SK-N-SH treated with all-trans-retinoic acid at 6 μM for 48 hours (cell line): ENCODE measurements around the gene HOXD3.

Experiments used
- ISL1 ChIP-seq: fragments of 250-450 bp; sonication (Bioruptor Pico); IDR thresholded peaks from 2 replicates; pipeline ENCODE4 v2.1.2; 2022; ENCODE audit warnings: mild to moderate bottlenecking, moderate library complexity
- TOX ChIP-seq: fragments of 250-450 bp; sonication (Bioruptor Pico); IDR thresholded peaks from 2 replicates; pipeline ENCODE4 v1.8.0; 2021; ENCODE audit warnings: mild to moderate bottlenecking, moderate library complexity, borderline replicate concordance
- ZNF565 ChIP-seq: fragments of 450-650 bp; formaldehyde crosslinking; conservative IDR thresholded peaks from 2 replicates; pipeline ENCODE4 v1.5.0; 2020; ENCODE audit warnings: low read depth, mild to moderate bottlenecking, moderate library complexity
- ZNF70 ChIP-seq: fragments of 450-650 bp; formaldehyde crosslinking; IDR thresholded peaks from 2 replicates; pipeline ENCODE4 v1.5.0; 2020; ENCODE audit warnings: mild to moderate bottlenecking, moderate library complexity
- TF ChIP-seq, protein P1 (sequence below): fragments of 250-450 bp; sonication (Bioruptor Pico); IDR thresholded peaks from 2 replicates; pipeline ENCODE4 v1.8.0; 2020; ENCODE audit warnings: mild to moderate bottlenecking, moderate library complexity, borderline replicate concordance
- TF ChIP-seq, protein P2 (sequence below): fragments of 250-450 bp; sonication (Bioruptor Pico); IDR thresholded peaks from 2 replicates; pipeline ENCODE4 v1.5.1; 2020; ENCODE audit warnings: low read depth, mild to moderate bottlenecking, moderate library complexity
- TF ChIP-seq, protein P3 (sequence below): fragments of 250-450 bp; sonication (Bioruptor Pico); IDR thresholded peaks from 2 replicates; pipeline ENCODE4 v1.5.0; 2020; ENCODE audit warnings: mild to moderate bottlenecking, moderate library complexity

DNA sequence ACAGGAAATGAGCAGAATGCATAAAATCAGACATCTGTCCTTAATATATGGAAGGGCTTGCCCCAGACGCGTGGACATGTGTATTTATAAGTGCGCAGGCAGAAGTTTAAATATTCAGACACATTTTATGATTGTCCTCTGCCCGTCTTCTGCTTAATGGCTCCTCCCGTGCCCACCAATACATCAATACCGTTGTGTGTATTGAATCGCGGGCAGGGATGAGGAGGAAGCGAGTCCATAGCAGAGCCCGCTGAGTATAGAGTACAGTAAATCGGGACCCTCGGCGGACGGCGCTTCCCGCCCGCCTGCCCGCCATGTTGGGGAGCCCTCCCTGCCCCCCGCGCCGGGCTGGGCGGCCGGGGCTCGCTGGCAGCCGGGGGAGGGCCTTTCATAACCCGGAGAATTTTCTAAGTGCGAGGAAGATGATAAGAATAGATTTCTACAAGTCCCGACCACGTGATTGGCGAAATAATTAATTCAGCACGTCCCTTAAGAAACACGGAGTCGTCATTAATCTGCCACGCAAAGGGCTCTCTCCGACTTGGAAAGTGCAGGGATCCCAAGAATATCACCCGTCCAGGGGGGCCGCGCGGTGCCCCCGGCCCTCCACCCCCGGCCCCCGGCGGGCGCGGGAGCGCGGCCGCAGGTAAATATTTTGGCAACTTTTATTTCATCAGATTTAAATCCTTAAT, at the start of gene HOXD3:
- TF ChIP-seq ZNF70 (CRISPR knock-in tag) (no peak), ZNF565 (CRISPR knock-in tag) (no peak), TOX (CRISPR knock-in tag) (no peak), ISL1 (CRISPR knock-in tag) (no peak)
- TF ChIP-seq, protein P1, sequence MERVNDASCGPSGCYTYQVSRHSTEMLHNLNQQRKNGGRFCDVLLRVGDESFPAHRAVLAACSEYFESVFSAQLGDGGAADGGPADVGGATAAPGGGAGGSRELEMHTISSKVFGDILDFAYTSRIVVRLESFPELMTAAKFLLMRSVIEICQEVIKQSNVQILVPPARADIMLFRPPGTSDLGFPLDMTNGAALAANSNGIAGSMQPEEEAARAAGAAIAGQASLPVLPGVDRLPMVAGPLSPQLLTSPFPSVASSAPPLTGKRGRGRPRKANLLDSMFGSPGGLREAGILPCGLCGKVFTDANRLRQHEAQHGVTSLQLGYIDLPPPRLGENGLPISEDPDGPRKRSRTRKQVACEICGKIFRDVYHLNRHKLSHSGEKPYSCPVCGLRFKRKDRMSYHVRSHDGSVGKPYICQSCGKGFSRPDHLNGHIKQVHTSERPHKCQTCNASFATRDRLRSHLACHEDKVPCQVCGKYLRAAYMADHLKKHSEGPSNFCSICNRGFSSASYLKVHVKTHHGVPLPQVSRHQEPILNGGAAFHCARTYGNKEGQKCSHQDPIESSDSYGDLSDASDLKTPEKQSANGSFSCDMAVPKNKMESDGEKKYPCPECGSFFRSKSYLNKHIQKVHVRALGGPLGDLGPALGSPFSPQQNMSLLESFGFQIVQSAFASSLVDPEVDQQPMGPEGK (CRISPR knock-in tag): no peak
- TF ChIP-seq, protein P2, sequence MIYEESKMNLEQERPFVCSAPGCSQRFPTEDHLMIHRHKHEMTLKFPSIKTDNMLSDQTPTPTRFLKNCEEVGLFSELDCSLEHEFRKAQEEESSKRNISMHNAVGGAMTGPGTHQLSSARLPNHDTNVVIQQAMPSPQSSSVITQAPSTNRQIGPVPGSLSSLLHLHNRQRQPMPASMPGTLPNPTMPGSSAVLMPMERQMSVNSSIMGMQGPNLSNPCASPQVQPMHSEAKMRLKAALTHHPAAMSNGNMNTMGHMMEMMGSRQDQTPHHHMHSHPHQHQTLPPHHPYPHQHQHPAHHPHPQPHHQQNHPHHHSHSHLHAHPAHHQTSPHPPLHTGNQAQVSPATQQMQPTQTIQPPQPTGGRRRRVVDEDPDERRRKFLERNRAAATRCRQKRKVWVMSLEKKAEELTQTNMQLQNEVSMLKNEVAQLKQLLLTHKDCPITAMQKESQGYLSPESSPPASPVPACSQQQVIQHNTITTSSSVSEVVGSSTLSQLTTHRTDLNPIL (CRISPR knock-in tag): no peak
- TF ChIP-seq, protein P3, sequence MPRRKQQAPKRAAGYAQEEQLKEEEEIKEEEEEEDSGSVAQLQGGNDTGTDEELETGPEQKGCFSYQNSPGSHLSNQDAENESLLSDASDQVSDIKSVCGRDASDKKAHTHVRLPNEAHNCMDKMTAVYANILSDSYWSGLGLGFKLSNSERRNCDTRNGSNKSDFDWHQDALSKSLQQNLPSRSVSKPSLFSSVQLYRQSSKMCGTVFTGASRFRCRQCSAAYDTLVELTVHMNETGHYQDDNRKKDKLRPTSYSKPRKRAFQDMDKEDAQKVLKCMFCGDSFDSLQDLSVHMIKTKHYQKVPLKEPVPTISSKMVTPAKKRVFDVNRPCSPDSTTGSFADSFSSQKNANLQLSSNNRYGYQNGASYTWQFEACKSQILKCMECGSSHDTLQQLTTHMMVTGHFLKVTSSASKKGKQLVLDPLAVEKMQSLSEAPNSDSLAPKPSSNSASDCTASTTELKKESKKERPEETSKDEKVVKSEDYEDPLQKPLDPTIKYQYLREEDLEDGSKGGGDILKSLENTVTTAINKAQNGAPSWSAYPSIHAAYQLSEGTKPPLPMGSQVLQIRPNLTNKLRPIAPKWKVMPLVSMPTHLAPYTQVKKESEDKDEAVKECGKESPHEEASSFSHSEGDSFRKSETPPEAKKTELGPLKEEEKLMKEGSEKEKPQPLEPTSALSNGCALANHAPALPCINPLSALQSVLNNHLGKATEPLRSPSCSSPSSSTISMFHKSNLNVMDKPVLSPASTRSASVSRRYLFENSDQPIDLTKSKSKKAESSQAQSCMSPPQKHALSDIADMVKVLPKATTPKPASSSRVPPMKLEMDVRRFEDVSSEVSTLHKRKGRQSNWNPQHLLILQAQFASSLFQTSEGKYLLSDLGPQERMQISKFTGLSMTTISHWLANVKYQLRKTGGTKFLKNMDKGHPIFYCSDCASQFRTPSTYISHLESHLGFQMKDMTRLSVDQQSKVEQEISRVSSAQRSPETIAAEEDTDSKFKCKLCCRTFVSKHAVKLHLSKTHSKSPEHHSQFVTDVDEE: no peak
